Measurements from ENCODE around the gene CDK10.

GRCh38 chr16:89691986-89692569 is 5.6 kb downstream of the CDK10 start:
- no peak for TF ChIP-seq EZH2phosphoT487 (IDR thresholded peaks at IDR 0.05; ENCODE audit: borderline replicate concordance)
- TF ChIP-seq CTCF (conservative IDR thresholded peaks at IDR 0.05; ENCODE audit: low read length), result no peak
